CD4-positive, alpha-beta T cell treated with Interleukin-2 at 100 ng/mL for 4 hours (primary cell): ENCODE measurements around the gene WDR89.
"Not testable (repeated sequence)": the region's sequence is repeated elsewhere in the genome, so short reads cannot be mapped to it uniquely, and the experiment has no call there.

ENCODE experiments used
- DNase-seq: peaks from one replicate; pipeline ENCODE4 v3.0.0-alpha.2; 2020; ENCODE audit warnings: low spot score

The WDR89 gene

DNA sequence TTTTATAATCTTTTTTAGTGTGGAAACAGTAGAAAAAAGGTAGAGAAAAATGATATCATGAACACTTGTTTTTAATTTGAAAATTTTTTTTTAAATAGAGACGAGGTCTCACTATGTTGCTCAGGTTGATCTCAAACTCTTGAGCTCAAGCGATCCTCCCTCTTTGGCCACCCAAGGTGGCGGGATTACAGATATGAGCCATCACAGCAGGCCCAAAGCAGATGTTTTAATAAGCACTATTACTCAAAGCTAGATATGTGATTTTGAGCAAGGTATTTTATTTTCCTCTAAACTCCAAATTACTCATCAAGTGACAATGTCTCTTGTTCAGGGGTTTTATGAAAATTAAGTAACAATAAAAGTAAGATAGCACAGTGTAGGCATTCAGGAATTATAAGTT, 10.7 kb upstream of the WDR89 start:
- DNase-seq = no peak

DNA sequence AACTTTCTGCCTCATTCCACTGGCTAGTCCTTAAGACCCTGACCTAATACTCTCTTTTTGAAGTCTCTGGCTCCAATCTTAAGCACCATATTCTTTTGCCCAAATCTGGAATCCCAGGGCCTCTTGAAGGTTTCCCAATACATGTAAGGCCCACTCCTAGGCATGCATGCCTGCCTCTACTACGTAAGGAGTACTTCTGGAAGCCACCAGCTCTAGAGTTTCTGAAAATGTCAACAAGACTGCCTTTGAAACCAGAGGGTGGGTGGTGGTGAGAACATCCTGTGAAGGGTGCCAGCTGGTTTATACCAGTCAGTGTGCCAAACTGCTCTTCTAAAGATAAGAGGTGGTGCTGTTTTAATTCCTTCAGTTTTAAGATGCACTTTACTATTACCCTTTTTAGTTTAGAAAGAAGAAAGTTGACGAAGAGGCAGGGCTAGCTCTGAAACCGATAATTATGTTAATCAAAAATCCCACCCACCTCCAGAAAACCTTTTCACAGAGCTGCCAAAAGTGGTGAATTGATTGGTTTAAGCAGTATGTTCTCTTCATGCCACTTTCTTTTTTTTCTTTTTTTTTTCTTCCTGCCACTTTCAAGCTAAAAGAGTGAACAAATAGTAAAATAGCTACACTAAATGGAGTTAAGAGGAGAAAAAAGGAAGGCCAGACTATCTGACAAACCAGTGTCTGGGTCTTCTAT, 8.7 kb upstream of the WDR89 start:
- DNase-seq = peak; percentile 71

DNA sequence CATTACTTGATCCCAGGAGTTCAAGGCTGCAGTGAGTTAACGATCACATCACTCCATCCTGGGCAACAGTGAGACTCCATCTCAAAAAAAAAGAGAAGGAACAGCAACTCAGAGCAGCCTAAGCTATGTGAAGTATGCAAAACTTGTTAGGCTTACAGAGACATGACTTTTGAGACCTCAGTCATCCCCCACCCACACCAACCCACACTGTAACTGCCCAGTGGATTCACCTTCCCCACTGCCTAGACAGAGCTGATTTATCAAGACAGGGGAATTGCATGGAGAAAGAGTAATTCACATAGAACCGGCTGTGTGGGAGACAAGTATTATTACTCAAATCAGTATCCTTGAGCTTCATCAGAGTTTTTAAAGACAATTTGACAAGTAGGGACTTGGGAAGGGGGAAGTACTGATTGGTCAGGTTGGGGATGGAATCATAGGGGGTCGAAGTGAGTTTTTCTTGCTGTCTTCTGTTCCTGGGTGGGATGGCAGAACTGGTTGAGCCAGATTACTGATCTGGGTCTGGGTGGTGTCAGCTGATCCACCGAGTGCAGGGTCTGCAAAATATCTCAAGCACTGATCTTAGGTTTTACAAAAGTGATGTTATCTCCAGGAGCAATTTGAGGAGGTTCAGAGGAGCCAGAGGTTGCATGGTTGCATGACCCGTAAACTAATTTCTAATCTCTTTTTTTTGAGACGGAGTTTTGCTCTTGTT, 6.2 kb upstream of the WDR89 start:
- no peak for DNase-seq

- no peak for DNase-seq
These were observed 3.1 kb upstream of the WDR89 start for GRCh38 chr14:63644741-63645140.

GRCh38 chr14:63642656-63643382, 1.1 kb upstream of the WDR89 start:
- DNase-seq = no peak

GRCh38 chr14:63642229-63642611, 549 bp upstream of the WDR89 start:
- peak; percentile 93 for DNase-seq

GRCh38 chr14:63638493-63638892, 3.2 kb downstream of the WDR89 start:
- DNase-seq = no peak

- DNase-seq = not testable (repeated sequence)
These were observed 5.5 kb downstream of the WDR89 start for GRCh38 chr14:63636094-63636635.

DNA sequence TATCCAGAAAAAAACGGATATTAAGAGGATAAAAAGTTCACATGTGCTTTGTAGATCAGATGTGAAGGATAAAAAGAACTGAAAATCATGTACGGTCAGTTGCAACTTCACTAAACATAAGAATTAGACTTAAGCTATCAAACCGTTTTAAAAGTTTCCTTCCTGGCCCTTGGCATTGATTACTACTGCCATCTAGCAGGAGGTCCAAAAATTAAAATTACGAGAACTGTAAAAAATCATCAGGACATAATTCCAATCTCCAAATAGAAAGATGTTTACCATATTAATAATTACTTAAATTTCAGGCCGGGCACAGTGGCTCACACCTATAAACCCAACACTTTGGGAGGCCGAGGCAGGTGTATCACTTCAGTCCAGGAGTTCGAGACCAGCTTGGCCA, 7.9 kb downstream of the WDR89 start:
- no peak for DNase-seq

DNA sequence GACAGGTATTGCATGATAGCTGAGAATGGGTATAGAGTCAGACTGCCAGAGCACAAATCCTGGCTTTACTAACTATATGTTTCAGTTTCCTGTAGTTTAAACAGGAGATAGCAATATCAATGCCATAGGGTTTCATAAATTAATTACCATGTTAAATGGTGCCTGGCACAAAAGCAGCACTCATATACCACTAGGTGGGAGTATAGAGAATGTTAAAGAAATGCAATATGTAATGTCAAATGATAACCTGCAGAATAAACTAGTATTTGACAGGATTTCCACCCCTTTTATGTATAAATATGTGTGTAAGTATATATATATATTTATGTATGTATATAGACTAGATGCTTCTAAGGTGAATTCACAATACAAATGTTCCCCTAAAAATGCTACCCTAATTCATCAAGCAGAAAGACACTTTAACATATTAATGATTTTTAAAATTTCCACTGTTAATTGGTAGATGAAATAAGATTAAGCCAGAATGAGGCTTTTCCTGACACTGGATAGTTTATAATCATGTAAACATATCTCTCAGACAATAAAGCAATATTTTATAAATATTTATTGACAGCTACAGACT, 8.6 kb downstream of the WDR89 start:
- DNase-seq = peak; percentile 61

- no peak for DNase-seq
These were observed 17.0 kb downstream of the WDR89 start for GRCh38 chr14:63624701-63625100.

DNA sequence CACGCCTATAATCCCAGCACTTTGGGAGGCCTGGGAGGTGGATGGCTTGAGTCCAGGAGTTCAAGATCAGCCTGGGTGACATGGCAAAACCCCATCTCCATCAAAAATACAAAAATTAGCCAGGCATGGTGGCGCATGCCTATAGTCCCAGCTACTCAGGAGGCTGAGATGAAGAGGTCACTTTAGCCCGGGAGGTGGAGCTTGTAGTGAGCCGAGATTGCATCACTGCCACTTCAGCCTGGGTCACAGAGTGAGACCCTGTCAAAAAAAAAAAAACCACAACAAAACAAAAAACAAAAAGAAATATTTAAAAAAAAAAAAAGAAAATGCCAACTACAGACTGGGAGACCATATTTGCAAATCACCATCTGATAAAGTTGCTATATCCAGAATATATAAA, 17.5 kb downstream of the WDR89 start:
- no peak for DNase-seq

DNA sequence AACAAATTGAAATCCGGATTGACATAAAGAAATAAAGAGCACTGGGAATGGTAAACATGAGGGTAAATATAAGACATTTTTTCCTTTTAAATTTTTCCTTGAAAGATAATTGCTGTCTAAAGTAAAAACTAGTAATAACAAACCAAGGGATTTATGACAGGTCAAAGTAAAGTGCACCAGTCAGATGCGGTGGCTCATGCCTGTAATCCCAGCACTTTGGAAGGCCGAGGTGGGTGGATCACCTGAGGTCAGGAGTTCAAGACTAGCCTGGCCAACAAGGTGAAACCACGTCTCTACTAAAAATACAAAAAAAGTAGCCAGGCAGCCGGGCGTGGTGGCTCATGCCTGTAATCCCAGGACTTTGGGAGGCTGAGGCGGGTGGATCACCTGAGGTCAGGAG, 19.7 kb downstream of the WDR89 start:
- DNase-seq = not testable (repeated sequence)

- no peak for DNase-seq
These were observed 25.7 kb downstream of the WDR89 start for GRCh38 chr14:63616015-63616414.

DNA sequence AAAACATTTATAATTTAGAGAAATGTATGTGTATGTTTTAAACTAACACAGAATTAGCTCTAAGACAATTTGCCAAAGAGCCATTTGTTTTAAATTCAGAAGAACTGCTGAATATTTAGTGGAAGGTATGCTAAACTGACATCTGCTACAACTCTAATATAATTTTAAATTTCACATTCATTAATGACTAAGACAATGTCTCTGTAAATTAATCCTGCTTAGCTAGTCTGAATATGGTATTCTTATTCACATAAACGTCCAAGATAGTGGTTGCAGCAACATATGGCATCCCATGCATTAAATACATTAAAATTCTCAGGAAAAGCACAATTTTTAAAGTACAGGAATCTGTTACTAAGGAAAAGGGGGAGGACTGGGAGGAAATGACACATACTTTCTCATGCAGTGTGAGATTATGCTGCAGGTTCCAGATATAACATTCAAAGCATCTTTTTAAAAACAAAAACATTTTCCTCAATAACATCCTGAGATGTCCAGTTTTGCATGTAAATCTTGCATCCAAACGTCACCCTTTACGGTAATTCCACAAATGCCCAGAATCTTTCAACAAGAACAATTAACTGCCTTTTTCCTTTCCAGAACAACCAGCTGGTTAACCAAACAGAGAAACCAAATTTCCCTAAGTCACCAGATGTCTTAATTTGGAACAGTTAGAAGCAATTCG, 26.9 kb downstream of the WDR89 start:
- DNase-seq = no peak

- no peak for DNase-seq
These were observed 30.6 kb downstream of the WDR89 start for GRCh38 chr14:63611078-63611477.

DNA sequence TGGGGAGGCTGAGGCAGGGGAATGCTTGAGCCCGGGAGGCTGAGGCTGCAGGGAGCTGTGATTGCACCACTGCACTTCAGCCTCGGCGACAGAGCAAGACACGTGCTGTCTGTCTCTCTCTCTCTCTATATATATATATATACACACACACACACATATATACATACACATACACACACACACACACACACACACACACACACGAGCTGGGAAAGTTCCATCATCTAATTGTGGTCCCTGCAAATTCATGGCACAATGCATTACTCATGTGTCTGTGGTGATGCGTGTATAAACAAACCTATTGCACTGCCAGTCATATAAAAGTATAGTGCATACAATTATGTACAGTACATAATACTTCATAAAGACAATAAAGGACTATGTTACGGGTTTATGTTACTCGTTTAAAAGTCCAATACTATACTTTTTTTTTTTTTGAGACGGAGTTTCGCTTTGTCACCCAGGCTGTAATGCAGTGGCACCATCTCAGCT, 36.6 kb downstream of the WDR89 start:
- DNase-seq = no peak

GRCh38 chr14:63604626-63605025, 37.0 kb downstream of the WDR89 start:
- no peak for DNase-seq

- DNase-seq = no peak
These were observed 37.9 kb downstream of the WDR89 start for GRCh38 chr14:63603749-63604277.

DNA sequence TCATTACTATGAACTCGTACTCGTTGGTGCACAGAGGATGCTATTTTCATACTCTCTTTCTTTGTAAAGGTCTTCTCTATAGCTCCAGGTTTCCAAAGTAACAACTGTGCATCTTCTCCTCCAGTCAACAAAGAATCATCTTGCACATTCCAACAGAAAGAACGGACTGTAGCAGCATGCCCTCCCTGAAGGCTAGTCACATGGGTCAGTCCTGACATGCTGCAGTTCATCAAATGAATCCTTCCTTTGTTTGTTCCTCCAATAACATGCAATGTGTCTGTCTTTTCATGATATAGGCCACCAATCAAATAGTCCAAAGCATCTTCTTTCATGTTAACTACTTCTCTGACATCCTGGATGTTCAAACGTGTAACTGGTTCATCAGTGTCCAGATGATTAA, 42.9 kb downstream of the WDR89 start:
- no peak for DNase-seq

DNA sequence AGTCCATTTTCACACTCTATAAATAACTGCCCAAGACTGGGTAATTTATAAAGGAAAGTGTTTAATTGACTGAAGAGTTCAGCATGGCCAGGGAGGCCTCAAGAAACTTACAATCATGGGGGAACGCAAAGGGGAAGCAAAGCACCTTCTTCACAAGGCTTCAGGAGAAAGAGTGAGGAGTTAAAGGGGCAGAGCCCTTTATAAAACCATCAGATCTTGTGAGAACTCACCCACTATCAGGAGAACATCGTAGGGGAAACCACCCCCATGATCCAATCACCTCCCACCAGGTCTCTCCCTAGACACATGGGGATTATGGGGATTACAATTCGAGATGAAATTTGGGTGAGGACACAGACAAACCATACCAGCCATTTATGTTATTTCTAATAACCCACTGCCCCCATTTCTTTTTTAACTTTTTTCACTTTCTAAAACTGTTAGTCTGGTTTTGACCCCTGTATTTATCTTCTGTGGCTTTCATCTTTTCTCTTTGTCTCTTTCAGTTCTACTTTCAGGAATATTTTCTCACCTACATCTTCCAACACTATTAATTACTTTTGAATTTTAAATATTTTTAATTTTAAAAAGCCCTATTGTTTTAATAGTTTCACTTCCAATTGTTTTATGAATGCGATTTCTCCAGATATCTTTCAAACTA, 44.5 kb downstream of the WDR89 start:
- no peak for DNase-seq
